ENCODE data around the gene CKMT2.

CKMT2 gene

DNA sequence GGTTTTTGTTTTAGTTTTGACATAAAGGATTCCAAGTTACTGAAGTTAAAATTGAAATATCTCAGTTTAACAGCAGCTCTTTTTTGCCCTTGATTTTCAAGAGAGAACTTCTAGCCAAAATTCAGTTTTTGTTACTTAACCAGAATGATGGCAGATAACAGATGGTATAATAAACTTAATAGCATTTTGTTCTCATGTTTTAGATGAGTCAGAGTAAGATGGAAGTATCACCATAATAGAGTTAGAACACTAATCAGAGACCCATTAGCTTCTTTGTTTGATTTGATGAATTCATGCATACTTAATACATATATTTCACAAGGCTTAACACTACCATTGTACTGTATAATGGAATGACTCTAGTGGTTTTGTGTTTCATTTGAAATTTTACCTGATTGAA, 80.2 kb downstream of the CKMT2 start:
- DNase-seq, result no peak

DNA sequence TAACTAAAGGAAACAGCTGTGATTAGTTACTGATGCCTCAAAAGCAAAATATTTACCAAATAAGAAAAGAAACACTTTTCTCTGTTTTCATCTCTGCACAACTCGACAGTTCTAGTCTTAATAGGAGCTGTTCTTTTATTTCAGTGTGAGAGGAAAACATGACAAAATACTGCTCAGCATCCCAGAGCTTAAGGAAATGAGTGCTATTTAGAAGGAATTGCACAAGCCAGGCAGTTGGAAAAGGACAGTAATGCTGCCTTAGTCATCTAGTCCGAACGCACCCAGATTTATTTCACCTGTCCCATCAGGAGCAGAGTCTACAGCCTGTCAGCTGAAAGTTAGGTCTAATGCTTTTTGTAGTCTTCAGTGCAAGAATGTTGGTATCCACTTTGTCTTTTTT, 80.6 kb downstream of the CKMT2 start:
- no peak for DNase-seq

DNA sequence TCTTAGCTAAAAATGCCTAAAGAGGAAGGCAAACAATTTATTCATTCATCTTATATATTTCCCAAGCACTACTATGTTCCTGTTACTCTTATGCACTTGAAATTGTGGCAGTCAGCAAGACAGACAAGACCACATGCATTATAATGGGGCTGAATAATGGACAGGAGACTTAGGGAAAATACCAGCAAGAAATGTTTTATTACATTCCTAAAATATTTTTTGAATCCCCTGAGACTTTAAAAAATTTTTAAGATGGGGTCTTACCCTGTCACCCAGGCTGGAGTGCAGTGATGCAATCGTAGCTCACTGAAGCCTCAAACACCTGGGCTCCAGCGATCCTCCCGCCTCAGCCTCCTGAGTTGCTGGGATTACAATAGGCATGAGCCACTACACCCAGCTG, 81.5 kb downstream of the CKMT2 start:
- DNase-seq, result no peak

DNA sequence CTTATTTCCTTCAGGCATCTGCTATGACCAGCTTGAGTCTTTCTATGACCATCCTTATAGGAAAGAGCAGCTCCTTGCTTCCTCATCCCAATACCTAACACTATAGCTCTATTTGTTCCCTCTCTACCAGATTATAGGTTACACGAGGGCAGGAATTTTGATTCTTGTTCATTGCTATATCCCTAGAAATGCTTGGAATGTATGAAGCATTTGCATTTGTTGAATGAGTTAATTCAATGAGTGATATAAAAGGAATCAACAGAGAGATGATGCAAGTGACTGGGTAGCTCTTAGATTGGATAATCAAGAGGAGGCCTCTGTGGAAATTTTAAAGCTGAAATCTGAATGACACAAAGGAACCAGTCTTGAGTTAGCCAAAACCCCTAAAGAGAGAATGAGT, 82.2 kb downstream of the CKMT2 start:
- no peak for DNase-seq

DNA sequence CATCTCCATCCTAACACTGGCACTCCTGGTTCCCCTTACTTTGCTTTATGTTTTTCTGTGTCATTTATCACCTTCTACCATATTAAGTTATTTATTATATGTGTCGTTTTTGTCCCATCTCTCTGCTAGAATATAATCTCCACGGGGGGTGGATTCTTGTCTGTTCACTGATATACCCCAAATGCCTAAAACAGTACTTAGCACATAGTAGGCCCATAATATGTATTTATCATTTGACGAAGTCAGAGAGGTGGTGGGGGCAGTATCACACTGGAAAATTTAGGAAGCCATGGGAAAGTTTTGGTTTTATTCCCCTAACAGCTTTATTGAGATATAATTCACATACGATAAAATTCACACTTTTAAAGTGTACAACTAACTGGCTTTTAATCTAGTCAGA, 82.7 kb downstream of the CKMT2 start:
- no peak for DNase-seq

Measured in central memory CD4-positive, alpha-beta T cell (primary cell).